Measurements from ENCODE around the gene JARID2. TPM values are rescaled to one million over a fixed set of nuclear protein-coding genes. Genes with fewer than 3 reads are reported as not detected.

JARID2 gene
- total and polyA plus RNA-seq, 11 donors, result 3.5 to 12.2 (median 7.5) TPM

GRCh38 chr6:15440040-15440439 lies 194.2 kb downstream of the JARID2 start:
- Histone ChIP-seq H3K27me3 (no peaks in the 10 kb centered on the region), H3K36me3 (no peaks in the 10 kb centered on the region), H3K4me3 (no peak overlapping the region), H3K27ac (no peak overlapping the region), H3K4me1 (peaks cover 3 to 91% (median 54%) of the 10 kb centered on the region in 12 donors), H3K9me3 (peaks cover 0 to 5% (median 4%) of the 10 kb centered on the region in 12 donors)
- intact Hi-C loops (cut with DNase I), result loop anchor here in 9 of 10 donors (5.0 kb wide), 9 partner anchors 43 to 1518 kb away; partner anchors contain the start of genes JARID2 (in 5 of the 9) and RNF182 (in 1 of the 9)
- no peak for ATAC-seq
- WGBS, 4 donors, result 69 to 77% (median 73%) methylated on average over 9 of the region's 9 CpGs
- no peak for DNase-seq
- TF ChIP-seq CTCF (IDR thresholded peaks at IDR 0.05), result no peak
- no peak for TF ChIP-seq POLR2A (IDR thresholded peaks at IDR 0.05)

GRCh38 chr6:15441215-15441868 lies 195.5 kb downstream of the JARID2 start:
- no peak for TF ChIP-seq POLR2A (IDR thresholded peaks at IDR 0.05)
- TF ChIP-seq CTCF (IDR thresholded peaks at IDR 0.05), result peak; percentile 67 to 92 (median 82)
- Histone ChIP-seq H3K9me3 (no peaks in the 10 kb centered on the region), H3K36me3 (no peaks in the 10 kb centered on the region), H3K4me1 (peaks cover 3 to 87% (median 60%) of the 10 kb centered on the region in 12 donors), H3K27ac (no peak overlapping the region), H3K4me3 (no peak overlapping the region), H3K27me3 (no peaks in the 10 kb centered on the region)
- DNase-seq (peak in 3 of 5 donors; percentile 35 to 42 (median 37)), ATAC-seq (peak in 3 of 4 donors; percentile 71 to 75 (median 74))
- WGBS, 4 donors, result 77 to 79% (median 78%) methylated on average over 7 of the region's 7 CpGs
- intact Hi-C loops (cut with DNase I), result loop anchor here in 9 of 10 donors (5.0 kb wide), 9 partner anchors 44 to 1519 kb away; partner anchors contain the start of genes JARID2 (in 5 of the 9) and RNF182 (in 1 of the 9)

GRCh38 chr6:15441981-15442380 lies 196.1 kb downstream of the JARID2 start:
- TF ChIP-seq POLR2A (IDR thresholded peaks at IDR 0.05) (no peak), CTCF (IDR thresholded peaks at IDR 0.05) (no peak)
- intact Hi-C loops (cut with DNase I), result loop anchor here in 9 of 10 donors (5.0 kb wide), 9 partner anchors 45 to 1520 kb away; partner anchors contain the start of genes JARID2 (in 5 of the 9) and RNF182 (in 1 of the 9)
- Histone ChIP-seq H3K9me3 (no peaks in the 10 kb centered on the region), H3K36me3 (no peaks in the 10 kb centered on the region), H3K27ac (no peak overlapping the region), H3K27me3 (no peaks in the 10 kb centered on the region), H3K4me3 (no peak overlapping the region), H3K4me1 (peaks cover 3 to 80% (median 58%) of the 10 kb centered on the region in 12 donors)
- ATAC-seq (no peak), DNase-seq (no peak)
- 78 to 87% (median 78%) methylated on average over 4 of the region's 4 CpGs for WGBS, 4 donors

- DNase-seq (no peak), ATAC-seq (no peak)
- Histone ChIP-seq H3K4me1 (peaks cover 3 to 75% (median 57%) of the 10 kb centered on the region in 12 donors), H3K27ac (no peak overlapping the region), H3K4me3 (no peak overlapping the region), H3K9me3 (no peaks in the 10 kb centered on the region), H3K27me3 (no peaks in the 10 kb centered on the region), H3K36me3 (no peaks in the 10 kb centered on the region)
- 86 to 91% (median 87%) methylated on average over 6 of the region's 6 CpGs for WGBS, 4 donors
- intact Hi-C loops (cut with DNase I), result loop anchor here in 9 of 10 donors (5.0 kb wide), 9 partner anchors 45 to 1520 kb away; partner anchors contain the start of genes JARID2 (in 5 of the 9) and RNF182 (in 1 of the 9)
- no peak for TF ChIP-seq CTCF (IDR thresholded peaks at IDR 0.05)
- TF ChIP-seq POLR2A (IDR thresholded peaks at IDR 0.05), result no peak
Measured at GRCh38 chr6:15442467-15442866, 196.6 kb downstream of the JARID2 start.

All from heart left ventricle (tissue), 16 donors.